ENCODE measurements around the gene BAIAP3. TPM values are rescaled to one million over a fixed set of nuclear protein-coding genes. Genes with fewer than 3 reads are reported as not detected.

The BAIAP3 gene
- total and polyA plus RNA-seq, 2 experiments from 2014 or later = 5.2 to 13.0 TPM

GRCh38 chr16:1332618-1333148 lies 762 bp upstream of the BAIAP3 start:
- peaks cover 10% of the 10 kb centered on the region for H3K4me1 ChIP-seq (ENCODE audit: insufficient read depth)
- no peak for TF ChIP-seq EZH2phosphoT487 (IDR thresholded peaks at IDR 0.05; ENCODE audit: unreplicated experiment)
- TF ChIP-seq STAT1 (IDR thresholded peaks at IDR 0.05; ENCODE audit: unreplicated experiment) = no peak
- no peak for TF ChIP-seq CREB1 (CRISPR knock-in tag; IDR thresholded peaks at IDR 0.05; ENCODE audit: low read depth)
- TF ChIP-seq, protein P1, sequence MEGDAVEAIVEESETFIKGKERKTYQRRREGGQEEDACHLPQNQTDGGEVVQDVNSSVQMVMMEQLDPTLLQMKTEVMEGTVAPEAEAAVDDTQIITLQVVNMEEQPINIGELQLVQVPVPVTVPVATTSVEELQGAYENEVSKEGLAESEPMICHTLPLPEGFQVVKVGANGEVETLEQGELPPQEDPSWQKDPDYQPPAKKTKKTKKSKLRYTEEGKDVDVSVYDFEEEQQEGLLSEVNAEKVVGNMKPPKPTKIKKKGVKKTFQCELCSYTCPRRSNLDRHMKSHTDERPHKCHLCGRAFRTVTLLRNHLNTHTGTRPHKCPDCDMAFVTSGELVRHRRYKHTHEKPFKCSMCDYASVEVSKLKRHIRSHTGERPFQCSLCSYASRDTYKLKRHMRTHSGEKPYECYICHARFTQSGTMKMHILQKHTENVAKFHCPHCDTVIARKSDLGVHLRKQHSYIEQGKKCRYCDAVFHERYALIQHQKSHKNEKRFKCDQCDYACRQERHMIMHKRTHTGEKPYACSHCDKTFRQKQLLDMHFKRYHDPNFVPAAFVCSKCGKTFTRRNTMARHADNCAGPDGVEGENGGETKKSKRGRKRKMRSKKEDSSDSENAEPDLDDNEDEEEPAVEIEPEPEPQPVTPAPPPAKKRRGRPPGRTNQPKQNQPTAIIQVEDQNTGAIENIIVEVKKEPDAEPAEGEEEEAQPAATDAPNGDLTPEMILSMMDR (conservative IDR thresholded peaks at IDR 0.05; ENCODE audit: low read depth in 2 of 2) = no peak
- no peak for TF ChIP-seq POLR2AphosphoS5 (IDR thresholded peaks at IDR 0.05; ENCODE audit: low read depth)
- TF ChIP-seq JUNB (IDR thresholded peaks at IDR 0.05; ENCODE audit: unreplicated experiment) = no peak
- TF ChIP-seq ZNF462 (CRISPR knock-in tag; IDR thresholded peaks at IDR 0.05) = no peak
- TF ChIP-seq, protein P2, sequence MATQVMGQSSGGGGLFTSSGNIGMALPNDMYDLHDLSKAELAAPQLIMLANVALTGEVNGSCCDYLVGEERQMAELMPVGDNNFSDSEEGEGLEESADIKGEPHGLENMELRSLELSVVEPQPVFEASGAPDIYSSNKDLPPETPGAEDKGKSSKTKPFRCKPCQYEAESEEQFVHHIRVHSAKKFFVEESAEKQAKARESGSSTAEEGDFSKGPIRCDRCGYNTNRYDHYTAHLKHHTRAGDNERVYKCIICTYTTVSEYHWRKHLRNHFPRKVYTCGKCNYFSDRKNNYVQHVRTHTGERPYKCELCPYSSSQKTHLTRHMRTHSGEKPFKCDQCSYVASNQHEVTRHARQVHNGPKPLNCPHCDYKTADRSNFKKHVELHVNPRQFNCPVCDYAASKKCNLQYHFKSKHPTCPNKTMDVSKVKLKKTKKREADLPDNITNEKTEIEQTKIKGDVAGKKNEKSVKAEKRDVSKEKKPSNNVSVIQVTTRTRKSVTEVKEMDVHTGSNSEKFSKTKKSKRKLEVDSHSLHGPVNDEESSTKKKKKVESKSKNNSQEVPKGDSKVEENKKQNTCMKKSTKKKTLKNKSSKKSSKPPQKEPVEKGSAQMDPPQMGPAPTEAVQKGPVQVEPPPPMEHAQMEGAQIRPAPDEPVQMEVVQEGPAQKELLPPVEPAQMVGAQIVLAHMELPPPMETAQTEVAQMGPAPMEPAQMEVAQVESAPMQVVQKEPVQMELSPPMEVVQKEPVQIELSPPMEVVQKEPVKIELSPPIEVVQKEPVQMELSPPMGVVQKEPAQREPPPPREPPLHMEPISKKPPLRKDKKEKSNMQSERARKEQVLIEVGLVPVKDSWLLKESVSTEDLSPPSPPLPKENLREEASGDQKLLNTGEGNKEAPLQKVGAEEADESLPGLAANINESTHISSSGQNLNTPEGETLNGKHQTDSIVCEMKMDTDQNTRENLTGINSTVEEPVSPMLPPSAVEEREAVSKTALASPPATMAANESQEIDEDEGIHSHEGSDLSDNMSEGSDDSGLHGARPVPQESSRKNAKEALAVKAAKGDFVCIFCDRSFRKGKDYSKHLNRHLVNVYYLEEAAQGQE (IDR thresholded peaks at IDR 0.05; ENCODE audit: unreplicated experiment) = no peak
- no peak for TF ChIP-seq ZNF331 (CRISPR knock-in tag; IDR thresholded peaks at IDR 0.05; ENCODE audit: low read depth)
- TF ChIP-seq ZNF114 (CRISPR knock-in tag; IDR thresholded peaks at IDR 0.05) = no peak
- no peak for TF ChIP-seq EZH2 (IDR thresholded peaks at IDR 0.05; ENCODE audit: low read depth, unreplicated experiment)
- Mint-ChIP-seq H3K4me3 (peak overlapping the region; percentile 76), H3K27ac (no peak overlapping the region), H3K36me3 (ENCODE audit: low read depth) (no peaks in the 10 kb centered on the region), H3K27me3 (ENCODE audit: insufficient read depth, low read depth, poor library complexity) (peaks cover 33% of the 10 kb centered on the region), H3K9me3 (no peaks in the 10 kb centered on the region), H3K4me1 (peaks cover 12% of the 10 kb centered on the region)
- no peak overlapping the region for H3K27ac ChIP-seq (ENCODE audit: low read depth)
- no peaks in the 10 kb centered on the region for H3K79me2 ChIP-seq (replicated peaks; ENCODE audit: insufficient read depth)
- peak overlapping the region; percentile 78; the same call in 1 of the 2 replicates for H2AFZ ChIP-seq
- no peaks in the 10 kb centered on the region for H3K9me2 ChIP-seq (ENCODE audit: insufficient read depth)
- H3K4me3 ChIP-seq = peak overlapping the region; percentile 72
- peak; percentile 39 for DNase-seq (ENCODE audit: low spot score)
- H3K4me2 ChIP-seq = peak overlapping the region; percentile 95
- 0 out of 2 replicates have a peak, but pooled peaks cover 5% of the 10 kb centered on the region for H3F3A ChIP-seq (replicated peaks; ENCODE audit: low read depth)
- peak; percentile 8 for ATAC-seq
- H3K36me3 ChIP-seq (ENCODE audit: insufficient read depth) = no peaks in the 10 kb centered on the region
- no peaks in the 10 kb centered on the region; the same call in 1 of the 2 replicates for H4K20me1 ChIP-seq (replicated peaks; ENCODE audit: insufficient read depth)
- peaks cover 36% of the 10 kb centered on the region for H3K27me3 ChIP-seq (ENCODE audit: insufficient read depth)

Data from GM23338 (cell line).